Endothelial cell (in vitro differentiated cells): Measurements from ENCODE around the gene SCP2. TPM values are rescaled to one million over a fixed set of nuclear protein-coding genes. Genes with fewer than 3 reads are reported as not detected.

Experiments
- DNase-seq: peaks from one replicate; pipeline ENCODE4 v3.0.0; 2021; ENCODE audit warnings: low spot score
- H3K27ac Mint-ChIP-seq: one replicate; pipeline ENCODE4 v1.8.0; 2021; ENCODE audit warnings: mixed read lengths, inconsistent platforms; ENCODE audit not compliant: unreplicated experiment
- H3K27me3 Mint-ChIP-seq: one replicate; pipeline ENCODE4 v1.8.0; 2021; ENCODE audit warnings: mild to moderate bottlenecking, moderate library complexity, mixed read lengths, inconsistent platforms; ENCODE audit not compliant: unreplicated experiment
- H3K36me3 Mint-ChIP-seq: one replicate; pipeline ENCODE4 v1.8.0; 2021; ENCODE audit warnings: mild to moderate bottlenecking, low read depth, mixed read lengths, inconsistent platforms; ENCODE audit not compliant: unreplicated experiment
- H3K4me1 Mint-ChIP-seq: one replicate; pipeline ENCODE4 v1.8.0; 2021; ENCODE audit warnings: mild to moderate bottlenecking, mixed read lengths, inconsistent platforms; ENCODE audit not compliant: unreplicated experiment
- H3K4me3 Mint-ChIP-seq: one replicate; pipeline ENCODE4 v1.8.0; 2021; ENCODE audit warnings: mild to moderate bottlenecking, mixed read lengths, inconsistent platforms; ENCODE audit not compliant: unreplicated experiment
- H3K9me3 Mint-ChIP-seq: one replicate; pipeline ENCODE4 v1.8.0; 2021; ENCODE audit warnings: mixed read lengths, inconsistent platforms; ENCODE audit not compliant: unreplicated experiment
- CTCF ChIP-seq: fragments of 200-600 bp; sonication (generic); IDR thresholded peaks from one replicate; pipeline ENCODE4 v1.5.0; 2021; ENCODE audit warnings: antibody characterized with exemption; ENCODE audit not compliant: unreplicated experiment
- long read RNA-seq: library from polyadenylated mRNA; unstranded; transcript quantifications from one replicate; pipeline ENCODE4 v2.0.0, GENCODE V29; 2020; ENCODE audit not compliant: unreplicated experiment
- total RNA-seq: library from RNA; stranded (reverse); fragmentation: NEBNext Ultra II Directional; extraction: Animal tissue kit (Norgen Biotek cat#: 25700); gene quantifications from one replicate; pipeline ENCODE4 v1.2.1, GENCODE V29; 2021; ENCODE audit not compliant: unreplicated experiment

The SCP2 gene
- total RNA-seq, result 93.2 TPM
- long read RNA-seq, transcript SCP2-207 (5 exons, 894 nt), result major isoform, 52 of 70 reads
- long read RNA-seq, transcript SCP2-203 (16 exons, 2,811 nt), result minor isoform, 6 of 70 reads
- long read RNA-seq, partial matches to known transcripts, result 5 of 70 reads
- long read RNA-seq, other reads (novel, unspliced or antisense), result 4 of 70 reads

- H3K36me3 Mint-ChIP-seq, result peaks cover 4% of the 10 kb centered on the region
- peak; percentile 64 for DNase-seq
- H3K4me1 Mint-ChIP-seq, result peaks cover 7% of the 10 kb centered on the region
- H3K9me3 Mint-ChIP-seq, result no peaks in the 10 kb centered on the region
- H3K27ac Mint-ChIP-seq, result no peak within 1 kb of the TSS
- peak within 1 kb of the TSS; percentile 93 for H3K4me3 Mint-ChIP-seq
- H3K27me3 Mint-ChIP-seq, result peaks cover 8% of the 10 kb centered on the region
- no peak for TF ChIP-seq CTCF
Measured at GRCh38 chr1:52927212-52928014, at the start of gene SCP2. Gene SCP2 (plus strand): TSS chr1:52927276. CDS start chr1:52927397, 121 bp downstream.

GRCh38 chr1:52877554-52877953 is 49.5 kb upstream of the SCP2 start:
- no peak for TF ChIP-seq CTCF
- H3K36me3 Mint-ChIP-seq, result no peaks in the 10 kb centered on the region
- no peak overlapping the region for H3K4me3 Mint-ChIP-seq
- no peaks in the 10 kb centered on the region for H3K4me1 Mint-ChIP-seq
- H3K27me3 Mint-ChIP-seq, result no peaks in the 10 kb centered on the region
- H3K9me3 Mint-ChIP-seq, result no peaks in the 10 kb centered on the region
- DNase-seq, result no peak
- no peak overlapping the region for H3K27ac Mint-ChIP-seq

GRCh38 chr1:52880206-52880605 is 46.9 kb upstream of the SCP2 start:
- Mint-ChIP-seq H3K27me3 (no peaks in the 10 kb centered on the region), H3K4me3 (no peak overlapping the region), H3K36me3 (no peaks in the 10 kb centered on the region), H3K9me3 (no peaks in the 10 kb centered on the region), H3K27ac (no peak overlapping the region), H3K4me1 (no peaks in the 10 kb centered on the region)
- no peak for TF ChIP-seq CTCF
- DNase-seq, result no peak

- Mint-ChIP-seq H3K36me3 (no peaks in the 10 kb centered on the region), H3K4me3 (no peak overlapping the region), H3K4me1 (no peaks in the 10 kb centered on the region), H3K27ac (no peak overlapping the region), H3K27me3 (no peaks in the 10 kb centered on the region), H3K9me3 (no peaks in the 10 kb centered on the region)
- no peak for DNase-seq
- no peak for TF ChIP-seq CTCF
Measured at GRCh38 chr1:52887483-52887882, 39.6 kb upstream of the SCP2 start.
